H1 (cell line): ENCODE results near the gene PAK1IP1. TPM values are rescaled to one million over a fixed set of nuclear protein-coding genes. Genes with fewer than 3 reads are reported as not detected.

Experiments
- BACH1 ChIP-seq: IDR thresholded peaks from 2 replicates; pipeline ENCODE4 v1.6.1; 2012; ENCODE audit warnings: low read length, improper control_type of control experiment
- BCL11A ChIP-seq, 2 experiments: IDR thresholded peaks; one replicate each; pipeline ENCODE4 v1.6.1; 2011; ENCODE audit warnings: low read depth in 2 of 2, low read length in 2 of 2, mild to moderate bottlenecking in 2 of 2
- CEBPB ChIP-seq: IDR thresholded peaks from 2 replicates; pipeline ENCODE4 v1.6.1; 2012; ENCODE audit warnings: low read depth, low read length
- CREB1 ChIP-seq: IDR thresholded peaks from 2 replicates; pipeline ENCODE4 v1.6.1; 2012; ENCODE audit warnings: inconsistent platforms
- CTBP2 ChIP-seq: IDR thresholded peaks from 2 replicates; pipeline ENCODE4 v1.7.0; 2011; ENCODE audit warnings: borderline replicate concordance, mild to moderate bottlenecking, moderate library complexity, mixed read lengths, low read length; ENCODE audit not compliant: insufficient read depth, insufficient read length
- GABPA ChIP-seq: IDR thresholded peaks from 2 replicates; pipeline ENCODE4 v1.6.1; 2011; ENCODE audit warnings: mild to moderate bottlenecking, low read length, moderate library complexity, borderline replicate concordance; ENCODE audit not compliant: insufficient read depth
- KDM4A ChIP-seq: IDR thresholded peaks from one replicate; pipeline ENCODE4 v1.7.1; 2012; ENCODE audit warnings: low read depth, mild to moderate bottlenecking, moderate library complexity, low read length, inconsistent platforms; ENCODE audit not compliant: severe bottlenecking
- POLR2A ChIP-seq, 2 experiments: IDR thresholded peaks; 1 replicate in 1 of 2; 2 replicates in 1 of 2; pipeline ENCODE4 v1.6.1; 2011; ENCODE audit warnings: low read depth in 2 of 2, low read length in 2 of 2, mild to moderate bottlenecking in 2 of 2; ENCODE audit errors: control extremely low read depth in 1 of 2
- POLR2AphosphoS5 ChIP-seq: IDR thresholded peaks from 2 replicates; pipeline ENCODE4 v1.6.1; 2011; ENCODE audit warnings: low read depth, low read length
- RAD21 ChIP-seq, 2 experiments: IDR thresholded peaks in 1 of 2; conservative IDR thresholded peaks in 1 of 2; 2 replicates each; pipeline ENCODE4 v1.6.1; 2011; ENCODE audit warnings: low read depth in 2 of 2, low read length in 2 of 2, improper control_type of control experiment in 1 of 2, inconsistent platforms in 1 of 2, mild to moderate bottlenecking in 1 of 2, moderate library complexity in 1 of 2
- RBBP5 ChIP-seq: IDR thresholded peaks from 2 replicates; pipeline ENCODE4 v1.7.1; 2012; ENCODE audit warnings: low read depth, mild to moderate bottlenecking, inconsistent platforms, low read length, moderate library complexity, borderline replicate concordance
- SIRT6 ChIP-seq: IDR thresholded peaks from one replicate; pipeline ENCODE4 v1.7.1; 2012; ENCODE audit warnings: low read length, inconsistent platforms
- SP4 ChIP-seq: IDR thresholded peaks from 2 replicates; pipeline ENCODE4 v1.6.1; 2012; ENCODE audit warnings: low read length, inconsistent platforms
- SRF ChIP-seq: IDR thresholded peaks from 2 replicates; pipeline ENCODE4 v1.6.1; 2011; ENCODE audit warnings: mild to moderate bottlenecking, low read depth, low read length, moderate library complexity
- TAF1 ChIP-seq: IDR thresholded peaks from 2 replicates; pipeline ENCODE4 v1.6.1; 2011; ENCODE audit warnings: mild to moderate bottlenecking, low read depth, low read length
- TAF7 ChIP-seq: optimal IDR thresholded peaks from 2 replicates; pipeline ENCODE3; 2011; ENCODE audit warnings: low read depth, mild to moderate bottlenecking, inconsistent platforms, low read length, moderate library complexity, borderline replicate concordance
- TBP ChIP-seq: IDR thresholded peaks from 2 replicates; pipeline ENCODE4 v1.6.1; 2011; ENCODE audit warnings: low read depth, low read length, improper control_type of control experiment
- TCF12 ChIP-seq: IDR thresholded peaks from 2 replicates; pipeline ENCODE4 v1.6.1; 2011; ENCODE audit warnings: low read depth, mild to moderate bottlenecking, low read length
- YY1 ChIP-seq: IDR thresholded peaks from 2 replicates; pipeline ENCODE4 v1.6.1; 2011; ENCODE audit warnings: low read depth, mild to moderate bottlenecking, low read length
- polyA plus RNA-seq, 7 experiments: library from polyadenylated mRNA; depleted of rRNA in 3 of 7; stranded (reverse) in 5 of 7; unstranded in 2 of 7; fragments of >200 nt in 5 of 7; fragments of 200-250 nt in 2 of 7; gene quantifications; 1 replicate in 5 of 7; 2 replicates in 1 of 7; 4 replicates in 1 of 7; pipeline versions ENCODE4 v1.2.1 to v1.2.3, GENCODE V29; 2011 to 2013; ENCODE audit warnings: missing spikeins in 2 of 7, mixed read lengths in 2 of 7
- total RNA-seq: library from RNA; stranded (reverse); fragmentation: NEBNext Ultra II Directional; extraction: Animal tissue kit (Norgen Biotek cat#: 25700); gene quantifications from 2 replicates; pipeline ENCODE4 v1.2.1, GENCODE V29; 2021
- TF ChIP-seq, protein P1 (sequence below): IDR thresholded peaks from 2 replicates; pipeline ENCODE4 v1.6.1; 2012; ENCODE audit warnings: inconsistent platforms

The PAK1IP1 gene
- total and polyA plus RNA-seq, 2 of the 8 experiments (the other 6 are each of a cell fraction or from before 2014, with no cell fraction given), result 19.7 to 43.6 TPM

DNA sequence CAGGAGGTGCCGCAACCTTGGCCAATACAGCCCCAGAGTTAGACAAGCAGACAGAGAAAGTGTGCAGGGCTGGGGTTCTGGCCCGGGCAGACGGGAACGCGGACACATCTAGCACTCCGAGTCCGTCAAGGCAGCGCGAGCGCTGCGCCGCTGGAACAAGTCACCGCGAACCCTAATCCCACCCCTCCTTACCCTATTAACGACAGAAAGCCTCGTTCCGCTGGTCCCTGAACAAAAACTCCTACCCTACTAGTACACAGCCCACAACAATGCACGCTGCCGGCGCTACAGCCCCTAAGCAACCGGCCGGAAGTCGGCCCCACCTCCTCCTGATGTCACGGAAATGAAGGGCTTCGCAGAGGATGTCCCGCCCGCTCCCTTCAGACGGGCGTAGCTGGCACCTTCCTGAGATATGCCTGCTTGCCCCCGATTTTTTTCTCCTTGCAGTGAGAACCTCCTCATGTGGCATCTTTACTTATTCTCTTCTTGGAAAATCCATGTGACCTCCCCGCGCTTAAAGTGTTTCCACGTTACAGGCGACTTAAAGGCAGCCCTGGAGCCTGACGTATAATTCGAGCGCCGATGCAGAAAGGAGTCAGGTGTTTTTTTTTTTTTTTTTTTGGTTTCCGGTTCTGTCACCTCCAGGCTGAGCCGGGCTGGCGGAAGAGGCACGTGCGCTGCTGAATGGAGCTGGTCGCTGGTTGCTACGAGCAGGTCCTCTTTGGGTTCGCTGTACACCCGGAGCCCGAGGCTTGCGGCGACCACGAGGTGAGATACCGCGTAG, at the start of gene PAK1IP1, which contains the start of gene C6orf52 (continued):
- peak; percentile 82; the same call in 1 of the 2 replicates for TF ChIP-seq GABPA
- 0 out of 2 replicates have a peak, but pooled peaks have one; percentile 36 for TF ChIP-seq TCF12
- no peak for TF ChIP-seq BCL11A (IDR thresholded peaks at IDR 0.05; ENCODE audit: low read depth in 2 of 2, low read length in 2 of 2)
- peak in 1 of 2 experiments; percentile 7; a peak in 1 of 4 replicates for TF ChIP-seq RAD21 (IDR thresholded peaks at IDR 0.05 in 1 of 2, conservative IDR thresholded peaks at IDR 0.05 in 1 of 2; ENCODE audit: low read depth in 2 of 2, low read length in 2 of 2)
- TF ChIP-seq YY1, result 0 out of 2 replicates have a peak, but pooled peaks have one; percentile 43
- TF ChIP-seq BACH1, result no peak
- peak; percentile 100 for TF ChIP-seq SP4
- TF ChIP-seq RBBP5, result peak; percentile 56; the same call in 1 of the 2 replicates
- no peak for TF ChIP-seq CEBPB
- peak; percentile 98 for TF ChIP-seq CREB1
- peak; percentile 56 for TF ChIP-seq POLR2AphosphoS5
- TF ChIP-seq KDM4A, result peak; percentile 51
- TF ChIP-seq, protein P1, sequence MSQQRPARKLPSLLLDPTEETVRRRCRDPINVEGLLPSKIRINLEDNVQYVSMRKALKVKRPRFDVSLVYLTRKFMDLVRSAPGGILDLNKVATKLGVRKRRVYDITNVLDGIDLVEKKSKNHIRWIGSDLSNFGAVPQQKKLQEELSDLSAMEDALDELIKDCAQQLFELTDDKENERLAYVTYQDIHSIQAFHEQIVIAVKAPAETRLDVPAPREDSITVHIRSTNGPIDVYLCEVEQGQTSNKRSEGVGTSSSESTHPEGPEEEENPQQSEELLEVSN, result peak; percentile 75
- no peak for TF ChIP-seq SIRT6
- peak; percentile 70 for TF ChIP-seq SRF
- TF ChIP-seq POLR2A (IDR thresholded peaks at IDR 0.05; ENCODE audit: control extremely low read depth in 1 of 2, low read depth in 2 of 2, low read length in 2 of 2), result peak; percentile 73 to 88; a peak in 2 of 3 replicates
- TF ChIP-seq TAF1, result peak; percentile 74
- TF ChIP-seq TBP, result peak; percentile 63
- peak; percentile 30 for TF ChIP-seq TAF7
- TF ChIP-seq CTBP2, result no peak
